ENCODE data around the gene STH. TPM values are rescaled to one million over a fixed set of nuclear protein-coding genes. Genes with fewer than 3 reads are reported as not detected.

The STH gene
- total RNA-seq, 4 donors from 2014 or later = not detected

DNA sequence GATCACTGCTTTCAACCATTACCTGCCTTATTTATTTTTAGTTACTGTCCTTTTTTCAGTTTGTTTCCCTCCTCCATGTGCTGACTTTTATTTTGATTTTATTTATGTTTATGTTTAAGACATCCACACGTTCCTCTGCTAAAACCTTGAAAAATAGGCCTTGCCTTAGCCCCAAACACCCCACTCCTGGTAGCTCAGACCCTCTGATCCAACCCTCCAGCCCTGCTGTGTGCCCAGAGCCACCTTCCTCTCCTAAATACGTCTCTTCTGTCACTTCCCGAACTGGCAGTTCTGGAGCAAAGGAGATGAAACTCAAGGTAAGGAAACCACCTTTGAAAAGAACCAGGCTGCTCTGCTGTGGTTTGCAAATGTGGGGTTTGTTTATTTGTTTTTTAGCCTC, 9.3 kb upstream of the STH start:
- WGBS, 2 donors = 64 to 75% methylated on average over 2 to 3 of the region's 3 CpGs
- TF ChIP-seq, protein P1, sequence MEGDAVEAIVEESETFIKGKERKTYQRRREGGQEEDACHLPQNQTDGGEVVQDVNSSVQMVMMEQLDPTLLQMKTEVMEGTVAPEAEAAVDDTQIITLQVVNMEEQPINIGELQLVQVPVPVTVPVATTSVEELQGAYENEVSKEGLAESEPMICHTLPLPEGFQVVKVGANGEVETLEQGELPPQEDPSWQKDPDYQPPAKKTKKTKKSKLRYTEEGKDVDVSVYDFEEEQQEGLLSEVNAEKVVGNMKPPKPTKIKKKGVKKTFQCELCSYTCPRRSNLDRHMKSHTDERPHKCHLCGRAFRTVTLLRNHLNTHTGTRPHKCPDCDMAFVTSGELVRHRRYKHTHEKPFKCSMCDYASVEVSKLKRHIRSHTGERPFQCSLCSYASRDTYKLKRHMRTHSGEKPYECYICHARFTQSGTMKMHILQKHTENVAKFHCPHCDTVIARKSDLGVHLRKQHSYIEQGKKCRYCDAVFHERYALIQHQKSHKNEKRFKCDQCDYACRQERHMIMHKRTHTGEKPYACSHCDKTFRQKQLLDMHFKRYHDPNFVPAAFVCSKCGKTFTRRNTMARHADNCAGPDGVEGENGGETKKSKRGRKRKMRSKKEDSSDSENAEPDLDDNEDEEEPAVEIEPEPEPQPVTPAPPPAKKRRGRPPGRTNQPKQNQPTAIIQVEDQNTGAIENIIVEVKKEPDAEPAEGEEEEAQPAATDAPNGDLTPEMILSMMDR (IDR thresholded peaks at IDR 0.05) = no peak
- TF ChIP-seq POLR2A (IDR thresholded peaks at IDR 0.05) = no peak
- no peak for DNase-seq
- no peak overlapping the region for H3K4me3 ChIP-seq
- H3K36me3 ChIP-seq = no peaks in the 10 kb centered on the region
- no peak overlapping the region for H3K27ac ChIP-seq
- no peaks in the 10 kb centered on the region for H3K9me3 ChIP-seq
- intact Hi-C loops (cut with DNase I) = no loop called here
- no peaks in the 10 kb centered on the region for H3K27me3 ChIP-seq
- peaks cover 0 to 23% (median 0%) of the 10 kb centered on the region in 3 donors for H3K4me1 ChIP-seq

DNA sequence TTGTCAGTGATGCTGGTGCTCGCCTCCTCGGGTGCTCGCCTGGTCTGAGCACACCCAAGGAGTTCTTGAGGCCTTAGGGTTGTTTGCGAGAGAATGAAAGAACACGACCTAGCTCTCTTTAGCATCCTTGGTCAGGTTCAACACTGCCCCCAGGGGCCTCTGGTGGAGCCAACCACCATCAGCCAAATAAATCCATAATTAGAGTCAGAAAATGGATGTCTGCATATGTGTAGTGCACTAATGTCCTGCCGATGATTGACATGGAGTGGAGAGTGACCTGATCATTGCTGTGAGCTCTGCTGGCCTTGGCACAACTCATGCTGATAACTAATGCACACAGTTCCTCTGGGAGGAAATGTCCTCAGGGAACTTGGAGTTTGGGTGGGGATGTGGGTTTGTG, 8.2 kb upstream of the STH start:
- Histone ChIP-seq H3K27me3 (no peaks in the 10 kb centered on the region), H3K9me3 (no peaks in the 10 kb centered on the region), H3K4me1 (peaks cover 0 to 13% (median 0%) of the 10 kb centered on the region in 3 donors), H3K4me3 (no peak overlapping the region), H3K36me3 (no peaks in the 10 kb centered on the region), H3K27ac (no peak overlapping the region)
- no peak for DNase-seq
- intact Hi-C loops (cut with DNase I) = no loop called here
- no peak for TF ChIP-seq POLR2A (IDR thresholded peaks at IDR 0.05)
- TF ChIP-seq, protein P1 (IDR thresholded peaks at IDR 0.05) = no peak
- 80 to 84% methylated on average over 3 to 5 of the region's 6 CpGs for WGBS, 2 donors

DNA sequence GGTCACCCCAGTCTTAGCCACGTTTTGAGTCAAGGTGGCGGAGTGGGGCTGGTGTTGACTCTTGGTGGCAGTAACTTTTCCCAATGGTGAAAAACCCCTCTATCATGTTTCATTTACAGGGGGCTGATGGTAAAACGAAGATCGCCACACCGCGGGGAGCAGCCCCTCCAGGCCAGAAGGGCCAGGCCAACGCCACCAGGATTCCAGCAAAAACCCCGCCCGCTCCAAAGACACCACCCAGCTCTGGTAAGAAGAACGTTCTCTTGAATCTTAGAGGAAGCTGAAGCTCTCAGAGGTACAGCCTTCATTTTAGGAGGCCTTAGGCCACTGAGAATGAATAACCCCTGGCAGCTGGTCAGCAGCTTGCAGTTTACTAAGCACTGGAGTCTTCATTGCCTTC, 7.7 kb upstream of the STH start:
- WGBS, 2 donors = 84 to 86% methylated on average over 8 to 10 of the region's 10 CpGs
- Histone ChIP-seq H3K27me3 (no peaks in the 10 kb centered on the region), H3K4me1 (peaks cover 0 to 9% (median 0%) of the 10 kb centered on the region in 3 donors), H3K36me3 (no peaks in the 10 kb centered on the region), H3K27ac (no peak overlapping the region), H3K4me3 (no peak overlapping the region), H3K9me3 (no peaks in the 10 kb centered on the region)
- intact Hi-C loops (cut with DNase I) = no loop called here
- TF ChIP-seq, protein P1 (IDR thresholded peaks at IDR 0.05) = no peak
- no peak for TF ChIP-seq POLR2A (IDR thresholded peaks at IDR 0.05)
- DNase-seq = no peak

DNA sequence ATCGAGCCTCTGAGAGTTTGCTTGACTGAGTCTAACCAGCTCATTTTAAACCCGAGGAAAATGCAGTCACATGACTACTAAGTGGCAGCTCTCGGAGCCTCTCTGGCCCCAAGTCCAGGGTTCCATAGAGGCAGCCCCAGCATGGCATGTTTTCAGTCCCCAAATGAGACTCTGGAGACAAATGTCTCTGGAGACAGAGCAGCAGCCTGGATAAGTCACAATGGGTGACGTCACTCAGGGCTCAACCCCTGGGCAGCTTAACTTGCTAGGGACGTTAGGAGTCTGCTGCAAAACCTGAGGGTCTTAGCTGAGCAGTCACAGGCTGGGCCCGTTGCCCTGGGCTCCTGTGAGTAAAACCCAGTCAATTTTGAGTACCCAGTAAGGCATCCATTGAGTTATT, 6.9 kb upstream of the STH start:
- Histone ChIP-seq H3K27me3 (no peaks in the 10 kb centered on the region), H3K9me3 (no peaks in the 10 kb centered on the region), H3K27ac (no peak overlapping the region), H3K4me3 (no peak overlapping the region), H3K36me3 (no peaks in the 10 kb centered on the region), H3K4me1 (peaks cover 0 to 9% (median 0%) of the 10 kb centered on the region in 3 donors)
- no peak for DNase-seq
- 47 to 57% methylated on average over 4 to 6 of the region's 6 CpGs for WGBS, 2 donors
- intact Hi-C loops (cut with DNase I) = no loop called here
- no peak for TF ChIP-seq POLR2A (IDR thresholded peaks at IDR 0.05)
- TF ChIP-seq, protein P1 (IDR thresholded peaks at IDR 0.05) = no peak

DNA sequence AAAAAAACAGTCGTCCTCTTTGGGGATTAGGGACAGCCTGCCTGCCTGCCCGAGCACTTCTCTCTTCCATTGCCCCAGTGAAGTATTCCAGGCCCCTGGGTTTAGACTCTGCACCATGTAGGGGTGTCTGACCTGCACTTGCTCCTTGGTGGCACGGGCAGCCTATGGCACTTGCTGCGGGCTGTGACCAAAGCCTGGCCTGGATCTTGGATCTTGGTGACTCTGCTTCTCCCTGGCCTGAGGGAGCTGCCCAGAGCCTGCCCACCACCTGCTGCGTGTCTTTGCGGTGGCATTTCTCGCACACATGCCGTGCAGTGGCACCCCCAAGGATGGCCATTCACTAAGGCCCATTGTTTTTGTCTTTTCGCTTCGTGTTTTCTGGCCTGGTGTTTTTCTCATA, 6.1 kb upstream of the STH start:
- DNase-seq = no peak
- Histone ChIP-seq H3K9me3 (no peaks in the 10 kb centered on the region), H3K36me3 (no peaks in the 10 kb centered on the region), H3K4me3 (no peak overlapping the region), H3K4me1 (peaks cover 0 to 9% (median 0%) of the 10 kb centered on the region in 3 donors), H3K27ac (no peak overlapping the region), H3K27me3 (no peaks in the 10 kb centered on the region)
- 81 to 82% methylated on average over 10 of the region's 10 CpGs for WGBS, 2 donors
- intact Hi-C loops (cut with DNase I) = no loop called here
- TF ChIP-seq, protein P1 (IDR thresholded peaks at IDR 0.05) = no peak
- TF ChIP-seq POLR2A (IDR thresholded peaks at IDR 0.05) = no peak
